Liver (tissue), 3 donors: ENCODE measurements around the gene NEURL1.

Source experiments
- CTCF ChIP-seq: fragments of 150-350 bp; IDR thresholded peaks from 2 replicates; pipeline ENCODE4 v1.5.1; 2017; ENCODE audit warnings: improper control_type of control experiment, low read depth, low read length; ENCODE audit not compliant: missing input control
- FOXA1 ChIP-seq: IDR thresholded peaks from 2 replicates; pipeline ENCODE4 v1.6.1; 2016; ENCODE audit warnings: antibody characterized with exemption
- GABPA ChIP-seq, 2 donors: IDR thresholded peaks in 1 of 2; conservative IDR thresholded peaks in 1 of 2; 2 replicates each; pipeline ENCODE4 v1.6.1; 2016; ENCODE audit warnings: antibody characterized with exemption in 2 of 2, mild to moderate bottlenecking in 1 of 2, moderate library complexity in 1 of 2
- RAD21 ChIP-seq, 2 donors: IDR thresholded peaks; 2 replicates each; pipeline ENCODE4 v1.6.1; 2016; ENCODE audit warnings: antibody characterized with exemption in 2 of 2, mild to moderate bottlenecking in 2 of 2
- TAF1 ChIP-seq: conservative IDR thresholded peaks from 2 replicates; pipeline ENCODE4 v1.6.1; 2016; ENCODE audit warnings: antibody characterized with exemption, mild to moderate bottlenecking
- YY1 ChIP-seq: IDR thresholded peaks from 2 replicates; pipeline ENCODE4 v1.6.1; 2016; ENCODE audit warnings: antibody characterized with exemption, mild to moderate bottlenecking
- donor health status: healthy.
- donor health status: healthy.

DNA sequence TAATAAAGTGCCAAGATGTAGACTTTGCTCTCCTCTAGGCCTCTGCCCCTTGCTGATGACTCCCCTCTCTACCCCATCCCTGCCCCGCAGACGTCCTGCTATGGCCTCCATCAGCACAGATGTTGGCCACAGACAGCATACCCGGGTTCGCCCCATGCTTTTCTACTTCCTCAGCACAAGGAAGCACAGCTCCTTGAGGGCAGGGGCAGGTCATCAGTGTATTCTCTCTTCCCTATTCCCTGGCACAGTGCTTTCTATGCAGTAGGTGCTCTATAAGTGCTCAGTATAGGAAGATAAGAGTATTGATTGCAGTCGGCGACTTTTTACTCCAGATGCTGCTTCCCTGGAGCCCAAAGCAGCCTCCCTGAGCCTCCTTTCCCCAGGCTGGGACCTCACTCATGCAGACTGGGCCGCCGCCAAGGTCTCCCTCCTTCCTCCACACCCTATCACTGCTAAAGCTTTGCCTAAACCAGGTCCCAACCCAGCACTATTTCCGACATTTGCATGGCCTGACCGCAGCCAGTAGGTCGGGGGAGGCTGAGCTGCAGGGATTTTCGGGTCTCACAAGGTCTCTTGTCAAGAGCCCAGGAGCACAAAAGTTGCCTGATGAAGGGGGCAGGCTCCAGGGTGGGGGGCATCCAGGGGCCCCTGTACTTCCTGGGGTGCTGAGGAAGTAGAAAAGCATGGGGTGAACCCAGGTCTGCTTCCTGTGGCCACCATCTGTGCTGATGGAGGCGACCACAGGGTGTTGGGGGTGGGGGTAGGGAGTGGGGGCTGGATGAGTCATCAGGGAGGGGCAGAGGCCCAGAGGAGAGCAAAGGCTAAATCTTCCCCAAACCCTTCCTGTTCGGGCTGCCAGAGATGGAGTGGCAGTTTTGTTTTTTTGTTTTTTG, 22.5 kb upstream of the NEURL1 start:
- TF ChIP-seq CTCF (no peak), GABPA (IDR thresholded peaks at IDR 0.05 in 1 of 2, conservative IDR thresholded peaks at IDR 0.05 in 1 of 2) (no peak), RAD21 (IDR thresholded peaks at IDR 0.05) (no peak), FOXA1 (no peak), TAF1 (no peak), YY1 (no peak)
